Measurements from ENCODE around the gene ZMYND11. TPM values are rescaled to one million over a fixed set of nuclear protein-coding genes. Genes with fewer than 3 reads are reported as not detected.

ZMYND11 gene
- total and polyA plus RNA-seq, 9 of the 15 experiments (the other 6 are each of a cell fraction or from before 2014, with no cell fraction given) = 2.7 to 13.8 (median 8.8) TPM

- H4K20me1 ChIP-seq (replicated peaks; ENCODE audit: control insufficient read depth, insufficient read depth, low read length) = no peaks in the 10 kb centered on the region
- no peak for FAIRE-seq
- no peak overlapping the region for H3K9ac ChIP-seq (ENCODE audit: insufficient read depth in 1 of 2, low read depth in 2 of 2, low read length in 2 of 2)
- H3K4me1 ChIP-seq (replicated peaks in 1 of 2; ENCODE audit: control insufficient read depth in 2 of 2, insufficient read depth in 2 of 2, low read length in 2 of 2) = peaks cover 0 to 4% of the 10 kb centered on the region in 2 experiments; a peak in 1 of 5 replicates
- no peaks in the 10 kb centered on the region for H3K36me3 ChIP-seq (ENCODE audit: control insufficient read depth, insufficient read depth, low read length)
- no peaks in the 10 kb centered on the region for H3K9me1 ChIP-seq (ENCODE audit: control insufficient read depth, insufficient read depth, low read length)
- BruUV-seq (replicated peaks) = no TSS peak
- no peak overlapping the region for H2AFZ ChIP-seq (ENCODE audit: low read depth, low read length)
- 2% methylated on average over 11 of the region's 16 CpGs for WGBS (ENCODE audit: insufficient coverage, low coverage, missing lambda C conversion rate)
- ATAC-seq = no peak
- H3K79me2 ChIP-seq (ENCODE audit: control insufficient read depth, insufficient read depth, low read length) = no peaks in the 10 kb centered on the region
- H3K9me3 ChIP-seq (replicated peaks; ENCODE audit: control insufficient read depth, insufficient read depth, low read depth, low read length) = no peaks in the 10 kb centered on the region
- ChIA-PET CTCF (ENCODE audit: low intra/inter-chr PET ratio) (no interaction called here), POLR2A (no interaction called here)
- DNase-seq (ENCODE audit: extremely low read depth in 1 of 4, low spot score in 3 of 4) = no peak
- in situ Hi-C loops (cut with MboI) = no loop called here
- intact Hi-C loops (cut with micrococcal nuclease) = no loop called here
- no peak overlapping the region for H3K4me2 ChIP-seq (ENCODE audit: insufficient read depth, low read length)
- no peak overlapping the region for H3K27ac ChIP-seq (ENCODE audit: extremely low read depth, low read depth, low read length)
- H3K27me3 ChIP-seq (ENCODE audit: control insufficient read depth in 2 of 2, insufficient read depth in 2 of 2, low read length in 2 of 2) = peaks cover 4 to 8% of the 10 kb centered on the region in 2 experiments; a peak in 3 of 5 replicates
- H3K4me3 ChIP-seq = no peak overlapping the region
- TF ChIP-seq ZNF449 (CRISPR knock-in tag; IDR thresholded peaks at IDR 0.05) (no peak), EHMT2 (IDR thresholded peaks at IDR 0.05) (no peak), HMG20B (CRISPR knock-in tag; IDR thresholded peaks at IDR 0.05) (no peak), ZFPM2 (CRISPR knock-in tag; IDR thresholded peaks at IDR 0.05) (no peak), CTBP1 (IDR thresholded peaks at IDR 0.05; ENCODE audit: borderline replicate concordance) (no peak), SUPT5H (IDR thresholded peaks at IDR 0.05) (no peak), CCAR2 (IDR thresholded peaks at IDR 0.05; ENCODE audit: low read depth, low read length) (no peak)
Observed at GRCh38 chr10:104862-105565, 30.2 kb upstream of the ZMYND11 start.

Measured in K562 (cell line).